Peyer's patch (tissue), 4 donors: ENCODE measurements around the gene RAB7B. TPM values are rescaled to one million over a fixed set of nuclear protein-coding genes. Genes with fewer than 3 reads are reported as not detected.

Source experiments
- DNase-seq, 3 donors: peaks; one replicate each; pipeline ENCODE4 v3.0.0-alpha.2; 2017 to 2019
- H3K27ac ChIP-seq, 4 donors: fragments of 200-600 bp; sonication (generic); one replicate each; pipeline ENCODE4 v1.5.1; 2016 to 2019
- H3K27me3 ChIP-seq, 2 donors: fragments of 200-600 bp; sonication (generic); one replicate each; pipeline ENCODE4 v1.5.1; 2019
- H3K36me3 ChIP-seq, 3 donors: fragments of 200-600 bp; sonication (generic); one replicate each; pipeline ENCODE4 v1.5.1; 2016 to 2019
- H3K4me1 ChIP-seq, 4 donors: fragments of 200-600 bp; sonication (generic); one replicate each; pipeline ENCODE4 v1.5.1; 2016 to 2019
- H3K4me3 ChIP-seq, 4 donors: fragments of 200-600 bp; sonication (generic); 1 replicate in 3 of 4; 2 replicates in 1 of 4; pipeline ENCODE4 v1.5.1; 2016 to 2019; ENCODE audit warnings: mild to moderate bottlenecking in 1 of 4
- H3K9me3 ChIP-seq, 4 donors: fragments of 200-600 bp; sonication (generic); one replicate each; pipeline ENCODE4 v1.5.1; 2016 to 2019; ENCODE audit warnings: mild to moderate bottlenecking in 1 of 4
- CTCF ChIP-seq, 6 experiments: fragments of 450-650 bp in 4 of 6; fragments of 200-600 bp in 2 of 6; sonication (generic) in 1 of 6; IDR thresholded peaks; one replicate each; pipeline ENCODE4 v1.5.1; 2017 to 2019; ENCODE audit warnings: antibody characterized with exemption in 6 of 6, mild to moderate bottlenecking in 3 of 6, moderate library complexity in 1 of 6
- POLR2A ChIP-seq, 2 donors: fragments of 450-650 bp; IDR thresholded peaks; one replicate each; pipeline ENCODE4 v1.5.1; 2017; ENCODE audit warnings: antibody characterized with exemption in 2 of 2, mild to moderate bottlenecking in 2 of 2, moderate library complexity in 2 of 2
- total RNA-seq, 4 donors: library from RNA; depleted of rRNA; stranded (reverse); fragments of >200 nt; gene quantifications; one replicate each; pipeline ENCODE4 v1.1.0, GENCODE V29; 2016

RAB7B gene
- total RNA-seq, 4 donors from 2014 or later, result 0.35 to 0.47 (median 0.40) TPM; not detected in 1

DNA sequence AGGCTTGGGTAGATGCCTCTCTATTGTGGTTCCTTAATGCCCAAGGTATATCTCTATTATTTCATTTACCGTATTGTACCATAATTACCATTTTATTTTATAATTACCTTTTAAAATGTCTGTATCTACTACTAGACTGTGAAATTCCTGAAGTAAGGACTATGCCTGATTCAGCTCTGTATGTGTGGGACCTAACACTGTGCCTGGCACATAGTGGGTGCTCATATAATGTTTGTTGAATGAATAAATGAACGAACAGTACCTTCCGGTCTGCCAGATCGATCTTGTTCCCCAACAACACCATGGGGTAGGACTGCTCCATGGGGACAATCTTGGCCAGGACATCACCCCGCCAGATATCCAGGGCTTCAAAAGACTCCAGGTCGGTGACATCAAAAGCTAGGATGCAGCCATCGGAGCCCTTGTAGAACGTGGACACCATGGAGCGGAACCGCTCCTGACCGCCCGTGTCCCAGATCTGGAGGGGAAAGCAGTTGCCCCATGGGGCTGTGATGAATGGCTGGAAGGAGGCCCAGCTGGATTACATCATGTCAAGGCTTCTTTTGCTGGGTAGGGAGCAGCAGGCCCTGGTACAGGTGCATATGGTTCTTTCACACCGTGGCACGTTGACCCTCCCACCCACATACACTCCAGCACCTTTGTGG is 10.8 kb downstream of the RAB7B start:
- H3K9me3 ChIP-seq, result no peaks in the 10 kb centered on the region
- no peaks in the 10 kb centered on the region for H3K36me3 ChIP-seq
- no peak overlapping the region for H3K27ac ChIP-seq
- H3K27me3 ChIP-seq, result no peaks in the 10 kb centered on the region
- no peak overlapping the region for H3K4me3 ChIP-seq
- TF ChIP-seq POLR2A (IDR thresholded peaks at IDR 0.05) (no peak), CTCF (IDR thresholded peaks at IDR 0.05) (no peak)
- H3K4me1 ChIP-seq, result no peaks in the 10 kb centered on the region
- no peak for DNase-seq

DNA sequence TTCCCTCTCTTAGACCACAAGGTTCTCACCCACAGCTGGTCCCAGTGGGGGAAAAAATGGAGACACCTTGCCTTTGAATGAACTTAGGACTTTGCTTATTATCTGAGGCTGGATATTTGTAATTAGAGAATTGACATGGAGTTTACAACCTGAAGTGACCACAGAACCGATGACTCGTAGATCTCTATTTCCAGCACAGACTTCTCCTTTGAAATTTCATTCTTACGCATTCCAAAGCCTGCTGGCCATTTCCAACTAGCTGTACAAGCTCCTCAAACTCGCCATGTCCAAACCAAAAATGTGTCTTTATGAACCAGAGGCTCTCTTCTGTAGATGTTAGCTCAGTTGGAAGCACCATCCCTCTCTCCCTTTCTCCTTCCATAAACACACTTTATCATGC is 12.0 kb downstream of the RAB7B start:
- no peak for TF ChIP-seq POLR2A (IDR thresholded peaks at IDR 0.05)
- no peak for TF ChIP-seq CTCF (IDR thresholded peaks at IDR 0.05)

GRCh38 chr1:205990226-205990625 is 13.0 kb downstream of the RAB7B start:
- Histone ChIP-seq H3K27ac (no peak overlapping the region), H3K4me3 (no peak overlapping the region), H3K36me3 (no peaks in the 10 kb centered on the region), H3K9me3 (no peaks in the 10 kb centered on the region), H3K4me1 (no peaks in the 10 kb centered on the region), H3K27me3 (no peaks in the 10 kb centered on the region)
- TF ChIP-seq CTCF (IDR thresholded peaks at IDR 0.05) (no peak), POLR2A (IDR thresholded peaks at IDR 0.05) (no peak)
- no peak for DNase-seq

More for the DNA sequence above, 12.0 kb downstream of the RAB7B start:
- Histone ChIP-seq H3K9me3 (no peaks in the 10 kb centered on the region), H3K4me3 (no peak overlapping the region), H3K4me1 (no peaks in the 10 kb centered on the region), H3K27me3 (no peaks in the 10 kb centered on the region), H3K36me3 (no peaks in the 10 kb centered on the region), H3K27ac (no peak overlapping the region)
- no peak for DNase-seq

- Histone ChIP-seq H3K4me1 (no peaks in the 10 kb centered on the region), H3K36me3 (no peaks in the 10 kb centered on the region), H3K27ac (no peak overlapping the region), H3K4me3 (no peak overlapping the region), H3K27me3 (no peaks in the 10 kb centered on the region), H3K9me3 (no peaks in the 10 kb centered on the region)
- TF ChIP-seq POLR2A (IDR thresholded peaks at IDR 0.05), result no peak
- TF ChIP-seq CTCF (IDR thresholded peaks at IDR 0.05), result no peak
- no peak for DNase-seq
These were observed 13.4 kb downstream of the RAB7B start for GRCh38 chr1:205989786-205990185.

- no peaks in the 10 kb centered on the region for H3K9me3 ChIP-seq
These were observed 14.6 kb downstream of the RAB7B start for GRCh38 chr1:205988585-205988995.

More at GRCh38 chr1:205988585-205988995, 14.6 kb downstream of the RAB7B start:
- Histone ChIP-seq H3K4me1 (peaks cover 0 to 6% (median 0%) of the 10 kb centered on the region in 4 donors), H3K27ac (no peak overlapping the region), H3K4me3 (no peak overlapping the region), H3K27me3 (no peaks in the 10 kb centered on the region), H3K36me3 (no peaks in the 10 kb centered on the region)
- DNase-seq, result no peak
- TF ChIP-seq CTCF (IDR thresholded peaks at IDR 0.05) (no peak), POLR2A (IDR thresholded peaks at IDR 0.05) (no peak)
